CD4-positive, alpha-beta T cell treated with Interleukin-15 for 1 hour (primary cell): Measurements from ENCODE around the gene ZNF17.
"Not testable (repeated sequence)": the region's sequence is repeated elsewhere in the genome, so short reads cannot be mapped to it uniquely, and the experiment has no call there.

Experiments used
- DNase-seq: peaks from one replicate; pipeline ENCODE4 v3.0.0-alpha.2; 2020

The ZNF17 gene

GRCh38 chr19:57410877-57411671 is at the start of gene ZNF17:
ZNF17 (plus strand) TSS chr19:57411161; CDS start chr19:57413616, 2,455 bp downstream.
- DNase-seq: peak; percentile 93

GRCh38 chr19:57362419-57362818 is 48.5 kb upstream of the ZNF17 start:
- no peak for DNase-seq

- DNase-seq: peak; percentile 99
Observed at GRCh38 chr19:57362997-57363687, 47.8 kb upstream of the ZNF17 start, which contains the start of the genes TRAPPC2B and ZNF547. TRAPPC2B (plus strand) TSS chr19:57363551; CDS start chr19:57364834, 1,283 bp downstream. ZNF547 (plus strand) TSS chr19:57363551; CDS start chr19:57368556, 5,005 bp downstream.

GRCh38 chr19:57363688-57364181 is 47.2 kb upstream of the ZNF17 start:
- DNase-seq: no peak

- no peak for DNase-seq
Observed at GRCh38 chr19:57366776-57367175, 44.2 kb upstream of the ZNF17 start.

- DNase-seq: no peak
Observed at GRCh38 chr19:57374179-57374578, 36.8 kb upstream of the ZNF17 start.

- DNase-seq: not testable (repeated sequence)
Observed at GRCh38 chr19:57374647-57375046, 36.3 kb upstream of the ZNF17 start.

- no peak for DNase-seq
Observed at GRCh38 chr19:57376151-57376550, 34.8 kb upstream of the ZNF17 start.

- DNase-seq: no peak
Observed at GRCh38 chr19:57377498-57378146, 33.3 kb upstream of the ZNF17 start.

- no peak for DNase-seq
Observed at GRCh38 chr19:57380923-57381322, 30.0 kb upstream of the ZNF17 start.

- no peak for DNase-seq
Observed at GRCh38 chr19:57382806-57383488, 28.0 kb upstream of the ZNF17 start.

- no peak for DNase-seq
Observed at GRCh38 chr19:57389194-57389729, 21.7 kb upstream of the ZNF17 start.

GRCh38 chr19:57389730-57390598 is 21.0 kb upstream of the ZNF17 start, which contains the start of gene ZNF548:
ZNF548 (plus strand) TSS chr19:57389854; CDS start chr19:57390100, 246 bp downstream.
- DNase-seq: peak; percentile 99

GRCh38 chr19:57395710-57396109 is 15.3 kb upstream of the ZNF17 start:
- DNase-seq: no peak

GRCh38 chr19:57398868-57399267 is 12.1 kb upstream of the ZNF17 start:
- no peak for DNase-seq

GRCh38 chr19:57403737-57404563 is 7.0 kb upstream of the ZNF17 start:
- DNase-seq: no peak

- peak; percentile 77 for DNase-seq
Observed at GRCh38 chr19:57406516-57407123, 4.3 kb upstream of the ZNF17 start.

- no peak for DNase-seq
Observed at GRCh38 chr19:57419439-57419838, 8.5 kb downstream of the ZNF17 start.

- no peak for DNase-seq
Observed at GRCh38 chr19:57421037-57421436, 10.1 kb downstream of the ZNF17 start.
